Mesenteric fat pad (tissue), 1 donor: Measurements from ENCODE around the gene DOP1B. TPM values are rescaled to one million over a fixed set of nuclear protein-coding genes. Genes with fewer than 3 reads are reported as not detected.
"Not testable (repeated sequence)": the region's sequence is repeated elsewhere in the genome, so short reads cannot be mapped to it uniquely, and the experiment has no call there.

ENCODE experiments used
- DNase-seq: peaks from one replicate; pipeline ENCODE4 v3.0.0-alpha.2; 2020; ENCODE audit warnings: low spot score
- long read RNA-seq: library from polyadenylated mRNA; unstranded; transcript quantifications from one replicate; pipeline ENCODE4 v2.0.0, GENCODE V29; 2020
- total RNA-seq: library from RNA; stranded (reverse); fragmentation: NEBNext Ultra II Directional; extraction: Animal tissue kit (Norgen Biotek cat#: 25700); gene quantifications from one replicate; pipeline ENCODE4 v1.2.1, GENCODE V29; 2021
- donor health status: DM: yes; HTN: yes; CAD: no.

DOP1B gene
- 19.6 TPM for total RNA-seq
- long read RNA-seq, partial matches to known transcripts: 6 of 9 reads
- long read RNA-seq, other reads (novel, unspliced or antisense): 3 of 9 reads

GRCh38 chr21:36156815-36157670, at the start of gene DOP1B:
Gene DOP1B (plus strand): TSS chr21:36156824. CDS start chr21:36164734, 7,910 bp downstream.
- no peak for DNase-seq

GRCh38 chr21:36109868-36110267, 46.8 kb upstream of the DOP1B start:
- no peak for DNase-seq

GRCh38 chr21:36111238-36111637, 45.4 kb upstream of the DOP1B start:
- no peak for DNase-seq

DNA sequence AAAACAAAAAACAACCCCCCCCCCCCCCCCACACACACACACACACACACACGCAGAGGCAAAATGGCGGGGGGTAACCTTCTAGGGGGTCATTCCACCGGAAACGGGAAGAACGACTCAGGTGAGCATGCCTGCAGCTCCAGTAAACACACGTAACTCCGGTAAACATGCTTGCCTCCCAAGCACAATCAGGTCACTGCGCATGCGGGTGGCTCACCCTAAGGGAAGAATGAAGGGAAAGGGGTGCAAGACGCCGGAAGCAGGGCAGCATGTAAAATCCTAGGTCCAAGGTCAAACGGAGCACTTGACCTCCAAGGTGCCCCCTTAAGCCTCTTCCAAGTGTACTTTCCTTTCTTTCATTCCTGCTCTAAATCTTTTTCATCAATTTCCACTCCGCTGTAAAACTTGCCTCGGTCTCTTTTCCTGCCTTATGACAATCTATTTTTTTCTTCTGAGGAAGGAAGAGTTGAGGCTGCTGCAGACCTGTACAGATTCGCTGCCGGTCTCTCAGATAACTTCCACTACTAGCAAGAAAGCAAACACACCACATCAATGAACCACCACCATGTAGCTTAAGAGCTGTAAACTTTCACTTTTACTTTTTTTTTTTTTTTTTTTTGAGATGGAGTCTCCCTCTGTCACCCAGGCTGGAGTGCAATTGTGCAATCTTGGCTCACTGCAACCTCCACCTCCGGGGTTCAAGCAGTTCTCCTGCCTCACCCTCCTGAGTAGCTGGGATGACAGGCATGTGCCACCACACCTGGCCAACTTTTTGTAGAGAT, 42.8 kb upstream of the DOP1B start:
- DNase-seq: no peak

DNA sequence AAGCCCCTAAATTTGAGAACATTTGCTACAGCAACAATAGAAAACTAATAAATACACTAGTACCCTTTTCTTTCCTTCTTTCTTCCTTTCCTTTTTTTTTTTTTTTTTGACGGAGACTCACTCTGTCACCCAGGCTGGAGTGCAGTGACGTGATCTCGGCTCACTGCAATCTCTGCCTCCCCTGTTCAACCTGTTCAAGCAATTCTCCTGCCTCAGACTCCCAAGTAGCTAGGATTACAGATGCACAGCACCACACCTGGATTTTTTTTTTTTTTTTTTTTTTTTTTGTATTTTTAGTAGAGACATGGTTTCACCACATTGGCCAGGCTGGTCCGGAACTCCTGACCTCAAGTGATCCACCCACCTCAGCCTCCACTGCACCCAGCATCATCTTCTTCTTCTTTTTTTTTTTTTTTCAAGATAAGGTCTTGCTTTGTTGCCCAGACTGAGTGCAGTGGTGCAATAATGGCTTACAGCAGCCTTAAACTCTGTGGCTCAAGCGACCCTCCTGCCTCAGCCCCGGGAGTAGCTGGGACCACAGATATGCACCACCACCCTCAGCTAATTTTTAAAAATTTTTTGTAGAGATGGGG, 41.4 kb upstream of the DOP1B start:
- DNase-seq: no peak

DNA sequence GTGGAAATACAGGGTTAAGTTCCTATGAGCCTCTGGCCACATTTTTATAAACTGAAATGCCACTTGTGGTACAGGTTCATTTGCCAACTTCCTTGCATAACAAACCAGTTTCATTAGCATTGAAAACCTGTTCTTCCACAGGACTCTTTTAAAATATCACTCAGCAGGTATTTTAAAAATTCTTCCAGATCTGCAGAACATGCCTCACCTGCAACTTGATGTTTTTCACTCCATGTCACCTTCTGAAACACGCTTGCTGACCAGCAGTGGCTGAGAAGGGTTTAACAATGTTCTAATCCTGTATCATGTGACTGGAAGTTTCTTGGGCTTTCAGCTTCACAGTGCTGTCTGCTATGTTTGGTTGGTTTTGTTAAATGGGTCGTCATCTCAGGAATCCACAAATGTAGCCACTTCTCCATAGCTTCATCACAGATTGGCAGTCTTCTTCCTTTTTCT, 39.3 kb upstream of the DOP1B start:
- DNase-seq: no peak

- DNase-seq: no peak
These were observed 36.2 kb upstream of the DOP1B start for GRCh38 chr21:36120304-36120888.

DNA sequence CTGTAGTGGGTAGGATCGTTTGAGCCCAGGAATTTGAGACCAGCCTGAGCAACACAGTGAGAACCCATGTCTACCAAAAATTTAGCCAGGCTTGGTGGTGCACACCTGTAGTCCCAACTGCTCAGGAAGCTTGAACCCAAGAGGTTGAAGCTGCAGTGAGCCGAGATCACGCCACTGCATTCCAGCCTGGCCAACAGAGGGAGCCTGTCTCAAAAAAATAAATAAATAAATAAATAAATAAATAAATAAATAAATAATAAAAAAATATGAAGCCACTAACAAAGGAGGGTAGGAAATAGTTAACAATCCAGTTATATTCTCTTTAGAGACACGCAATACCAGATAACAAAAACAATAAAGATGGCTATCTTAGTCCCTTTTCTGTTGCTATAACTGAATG, 33.6 kb upstream of the DOP1B start:
- DNase-seq: no peak

GRCh38 chr21:36124395-36124794, 32.2 kb upstream of the DOP1B start:
- DNase-seq: no peak

DNA sequence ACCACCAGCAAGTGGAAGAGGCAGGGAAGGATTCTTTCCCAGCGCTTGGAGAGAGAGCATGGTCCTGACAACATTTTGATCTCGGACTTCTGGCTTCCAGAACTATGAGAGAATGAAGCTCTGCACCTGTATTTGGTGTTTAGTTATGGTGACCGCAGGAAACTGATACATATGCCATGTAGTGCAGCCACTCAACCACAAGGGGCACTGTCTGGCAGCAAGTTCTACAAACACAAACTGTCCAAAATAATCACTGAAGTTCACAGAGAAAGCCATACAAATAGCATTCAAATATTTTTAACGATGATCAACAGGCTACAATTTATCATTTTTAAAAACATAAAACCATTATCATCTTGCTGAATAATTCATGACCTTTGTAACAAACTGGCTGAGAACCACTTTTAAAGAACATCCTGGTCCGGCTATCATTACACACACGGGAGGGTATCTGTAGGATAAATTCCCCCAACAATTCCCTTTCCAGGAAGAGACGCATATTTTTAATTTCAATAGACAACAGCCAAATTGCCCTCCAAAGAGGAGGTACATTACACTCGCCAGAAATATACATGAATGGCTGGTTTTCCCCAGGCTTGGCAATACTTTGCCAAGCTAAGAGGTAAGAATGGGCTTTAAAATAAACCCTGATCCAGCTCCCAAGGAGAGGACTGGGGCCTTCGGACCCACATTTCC, 31.0 kb upstream of the DOP1B start:
- no peak for DNase-seq

GRCh38 chr21:36126208-36126565, 30.4 kb upstream of the DOP1B start:
- no peak for DNase-seq

GRCh38 chr21:36126621-36127110, 30.0 kb upstream of the DOP1B start:
- DNase-seq: no peak

DNA sequence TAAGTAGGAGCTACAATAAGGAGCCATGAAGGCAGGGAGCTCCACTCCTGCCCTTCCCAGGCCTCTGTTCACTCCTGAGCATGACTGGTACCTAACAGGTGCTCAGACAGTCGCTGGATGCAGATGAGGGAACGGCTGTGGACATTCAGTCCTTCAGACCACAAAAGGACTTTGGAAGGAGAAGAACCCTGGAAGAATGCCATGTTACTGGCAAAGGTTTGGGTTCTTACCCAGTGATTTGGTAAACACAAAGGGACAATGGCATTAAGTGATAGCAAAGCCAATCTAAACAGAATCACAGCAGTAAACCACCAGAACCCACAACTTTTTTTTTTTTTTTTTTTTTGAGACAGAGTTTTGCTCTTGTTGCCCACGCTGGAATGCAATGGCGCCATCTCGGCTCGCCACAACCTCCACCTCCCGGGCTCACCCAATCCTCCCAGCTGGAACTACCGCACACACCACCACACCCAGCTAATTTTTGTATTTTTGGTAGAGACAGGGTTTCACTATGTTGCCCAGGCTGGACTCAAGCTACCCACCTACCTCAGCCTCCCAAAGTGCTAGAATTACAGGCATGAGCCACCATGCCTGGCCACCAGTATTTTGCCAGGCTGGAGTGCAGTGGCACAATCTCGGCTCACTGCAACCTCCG, 29.2 kb upstream of the DOP1B start:
- no peak for DNase-seq

DNA sequence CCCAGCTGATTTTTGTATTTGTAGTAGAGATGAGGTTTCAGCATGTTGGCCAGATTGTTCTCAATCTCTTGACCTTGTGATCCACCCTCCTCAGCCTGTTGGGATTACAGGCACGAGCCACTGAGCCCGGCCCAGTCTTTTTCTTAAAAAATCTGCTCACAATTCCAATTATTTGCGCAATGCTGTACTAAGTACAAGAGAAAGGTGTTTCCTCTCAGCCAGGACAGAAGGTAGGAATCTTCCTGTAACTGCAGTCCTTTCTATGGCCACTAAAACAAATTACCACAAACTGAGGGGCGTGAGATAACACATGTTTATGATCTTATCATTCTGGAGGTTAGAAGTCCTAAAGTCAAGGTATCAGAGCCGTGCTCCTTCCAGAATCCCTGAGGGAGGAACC, 28.6 kb upstream of the DOP1B start:
- no peak for DNase-seq

GRCh38 chr21:36129219-36129618, 27.4 kb upstream of the DOP1B start:
- no peak for DNase-seq

DNA sequence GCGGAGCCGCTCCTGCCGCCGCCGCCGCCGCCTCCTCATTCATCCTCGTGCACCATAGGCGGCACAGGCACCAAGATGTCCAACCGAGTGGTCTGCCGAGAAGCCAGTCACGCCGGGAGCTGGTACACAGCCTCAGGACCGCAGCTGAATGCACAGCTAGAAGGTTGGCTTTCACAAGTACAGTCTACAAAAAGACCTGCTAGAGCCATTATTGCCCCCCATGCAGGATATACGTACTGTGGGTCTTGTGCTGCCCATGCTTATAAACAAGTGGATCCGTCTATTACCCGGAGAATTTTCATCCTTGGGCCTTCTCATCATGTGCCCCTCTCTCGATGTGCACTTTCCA, 26.2 kb upstream of the DOP1B start:
- DNase-seq: not testable (repeated sequence)

DNA sequence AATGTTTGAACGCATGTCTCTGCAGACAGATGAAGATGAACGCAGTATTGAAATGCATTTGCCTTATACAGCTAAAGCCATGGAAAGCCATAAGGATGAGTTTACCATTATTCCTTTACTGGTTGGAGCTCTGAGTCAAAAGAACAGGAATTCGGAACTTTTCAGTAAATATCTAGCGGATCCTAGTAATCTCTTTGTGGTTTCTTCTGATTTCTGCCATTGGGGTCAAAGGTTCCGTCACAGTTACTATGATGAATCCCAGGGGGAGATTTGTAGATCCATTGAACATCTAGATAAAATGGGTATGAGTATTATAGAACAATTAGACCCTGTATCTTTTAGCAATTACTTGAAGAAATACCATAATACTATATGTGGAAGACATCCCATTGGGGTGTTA, 25.8 kb upstream of the DOP1B start:
- not testable (repeated sequence) for DNase-seq

DNA sequence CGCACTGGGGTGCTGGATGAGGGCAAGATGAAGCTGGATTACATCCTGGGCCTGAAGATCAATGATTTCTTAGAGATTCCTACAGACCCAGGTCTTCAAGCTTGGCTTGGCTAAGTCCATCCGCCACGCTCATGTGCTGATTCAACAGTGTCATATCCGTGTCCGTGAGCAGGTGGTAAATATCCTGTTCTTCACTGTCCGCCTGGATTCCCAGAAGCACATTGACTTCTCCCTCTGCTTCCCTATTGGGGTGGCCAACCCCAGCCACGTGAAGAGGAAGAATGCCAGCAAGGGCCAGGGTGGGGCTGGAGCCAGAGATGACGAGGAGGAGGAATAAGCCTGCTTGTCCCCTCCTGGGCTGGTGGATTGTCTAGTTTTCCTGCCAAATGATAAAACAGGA, 23.9 kb upstream of the DOP1B start:
- no peak for DNase-seq

DNA sequence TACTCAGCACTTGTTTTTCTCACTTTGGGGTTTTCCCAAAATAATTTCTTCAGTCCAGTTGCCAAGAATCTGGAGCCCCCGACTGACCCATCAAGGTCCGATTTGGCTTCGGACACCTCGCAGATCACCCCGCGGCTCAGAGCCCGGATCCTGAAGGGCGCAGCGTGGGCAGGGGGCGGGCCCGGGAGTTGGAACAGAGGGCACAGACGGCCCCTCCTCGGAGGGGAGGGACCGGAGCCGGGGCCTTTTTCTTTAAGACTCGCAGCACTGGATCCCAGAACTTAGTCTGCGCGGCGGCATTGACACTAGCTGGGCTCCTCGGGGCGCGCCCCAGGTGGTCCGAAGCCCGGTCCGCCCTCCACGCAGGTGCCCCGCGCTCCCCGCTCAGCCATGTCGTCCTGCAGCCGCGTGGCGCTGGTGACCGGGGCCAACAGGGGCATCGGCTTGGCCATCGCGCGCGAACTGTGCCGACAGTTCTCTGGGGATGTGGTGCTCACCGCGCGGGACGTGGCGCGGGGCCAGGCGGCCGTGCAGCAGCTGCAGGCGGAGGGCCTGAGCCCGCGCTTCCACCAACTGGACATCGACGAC, 21.7 kb upstream of the DOP1B start, which contains the start of gene CBR3:
TSS of gene CBR3 (plus strand) at position 277 of the 588 bp plus-strand sequence. CDS start at position 391, 114 bp downstream.
- DNase-seq: peak; percentile 91
